Gastroesophageal sphincter (tissue), 4 donors: ENCODE data around the gene ARSJ. TPM values are rescaled to one million over a fixed set of nuclear protein-coding genes. Genes with fewer than 3 reads are reported as not detected.

Experiments used
- ATAC-seq: fragments of 150-250 bp; one replicate; pipeline ENCODE4 v1.9.1; 2016; ENCODE audit warnings: mild to moderate bottlenecking, moderate library complexity
- H3K27ac ChIP-seq, 4 donors: fragments of 200-600 bp; sonication (generic) in 3 of 4; 1 replicate in 3 of 4; 2 replicates in 1 of 4; pipeline ENCODE4 v1.5.1; 2016 to 2019
- H3K27me3 ChIP-seq: fragments of 200-600 bp; sonication (generic); one replicate; pipeline ENCODE4 v1.5.1; 2019
- H3K36me3 ChIP-seq, 2 donors: fragments of 200-600 bp; sonication (generic); one replicate each; pipeline ENCODE4 v1.5.1; 2019; ENCODE audit warnings: control low read depth in 1 of 2
- H3K4me1 ChIP-seq, 3 donors: fragments of 200-600 bp; sonication (generic); 1 replicate in 2 of 3; 2 replicates in 1 of 3; pipeline ENCODE4 v1.5.1; 2016 to 2019; ENCODE audit warnings: control low read depth in 2 of 3
- H3K4me3 ChIP-seq, 2 donors: fragments of 200-600 bp; sonication (generic); one replicate each; pipeline ENCODE4 v1.5.1; 2019; ENCODE audit warnings: mild to moderate bottlenecking in 1 of 2, moderate library complexity in 1 of 2
- H3K9me3 ChIP-seq, 3 donors: fragments of 200-600 bp; sonication (generic); one replicate each; pipeline ENCODE4 v1.5.1; 2017 to 2019; ENCODE audit warnings: control low read depth in 2 of 3
- EP300 ChIP-seq: sonication (generic); formaldehyde crosslinking; IDR thresholded peaks from one replicate; pipeline ENCODE4 v1.6.1; 2017; ENCODE audit warnings: antibody characterized with exemption, mild to moderate bottlenecking
- POLR2A ChIP-seq, 2 donors: fragments of 450-650 bp; IDR thresholded peaks; one replicate each; pipeline ENCODE4 v1.6.1; 2017; ENCODE audit warnings: antibody characterized with exemption in 2 of 2, mild to moderate bottlenecking in 2 of 2, moderate library complexity in 1 of 2
- POLR2AphosphoS5 ChIP-seq: sonication (generic); formaldehyde crosslinking; IDR thresholded peaks from one replicate; pipeline ENCODE4 v1.6.1; 2017; ENCODE audit warnings: antibody characterized with exemption
- WGBS, 2 donors: methylation state at CpG; one replicate each; pipeline ENCODE4 v1.1.5; 2018; ENCODE audit warnings: low coverage in 1 of 2; 5-methylcytosine and 5-hydroxymethylcytosine counted together
- total RNA-seq, 4 donors: library from RNA; depleted of rRNA; stranded (reverse); fragments of >200 nt; gene quantifications; one replicate each; pipeline ENCODE4 v1.1.0, GENCODE V29; 2016
- TF ChIP-seq, protein P1 (sequence below), 4 experiments: fragments of 200-600 bp in 2 of 4; fragments of 450-650 bp in 2 of 4; sonication (generic) in 1 of 4; IDR thresholded peaks; one replicate each; pipeline ENCODE4 v1.5.1; 2017 to 2019; ENCODE audit warnings: antibody characterized with exemption in 4 of 4, mild to moderate bottlenecking in 2 of 4, moderate library complexity in 2 of 4

Gene ARSJ
- total RNA-seq, 4 donors from 2014 or later, result 15.7 to 28.2 (median 22.8) TPM

DNA sequence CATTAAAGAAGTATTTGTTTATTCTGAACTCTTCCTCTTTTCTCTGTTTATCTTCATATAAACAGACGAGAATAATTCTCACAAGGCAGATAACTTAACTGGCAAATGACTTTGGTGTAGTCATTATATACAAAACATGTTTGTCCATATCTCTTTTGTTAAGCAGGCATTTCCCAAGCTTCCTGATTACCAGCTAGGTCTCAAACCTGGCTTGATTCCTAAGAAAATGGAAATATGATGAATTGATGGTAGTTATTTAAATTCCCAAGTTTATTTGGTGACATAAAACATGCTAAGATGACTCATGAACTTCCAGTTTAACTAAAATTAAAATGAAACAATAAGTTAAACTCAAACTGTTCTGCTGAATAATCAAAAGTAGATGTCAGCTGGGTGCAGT is 96.8 kb downstream of the ARSJ start:
- H3K27me3 ChIP-seq, result no peaks in the 10 kb centered on the region
- no peaks in the 10 kb centered on the region for H3K4me1 ChIP-seq
- no peak for TF ChIP-seq POLR2A (IDR thresholded peaks at IDR 0.05)
- TF ChIP-seq POLR2AphosphoS5, result no peak
- no peak for TF ChIP-seq EP300
- TF ChIP-seq, protein P1, sequence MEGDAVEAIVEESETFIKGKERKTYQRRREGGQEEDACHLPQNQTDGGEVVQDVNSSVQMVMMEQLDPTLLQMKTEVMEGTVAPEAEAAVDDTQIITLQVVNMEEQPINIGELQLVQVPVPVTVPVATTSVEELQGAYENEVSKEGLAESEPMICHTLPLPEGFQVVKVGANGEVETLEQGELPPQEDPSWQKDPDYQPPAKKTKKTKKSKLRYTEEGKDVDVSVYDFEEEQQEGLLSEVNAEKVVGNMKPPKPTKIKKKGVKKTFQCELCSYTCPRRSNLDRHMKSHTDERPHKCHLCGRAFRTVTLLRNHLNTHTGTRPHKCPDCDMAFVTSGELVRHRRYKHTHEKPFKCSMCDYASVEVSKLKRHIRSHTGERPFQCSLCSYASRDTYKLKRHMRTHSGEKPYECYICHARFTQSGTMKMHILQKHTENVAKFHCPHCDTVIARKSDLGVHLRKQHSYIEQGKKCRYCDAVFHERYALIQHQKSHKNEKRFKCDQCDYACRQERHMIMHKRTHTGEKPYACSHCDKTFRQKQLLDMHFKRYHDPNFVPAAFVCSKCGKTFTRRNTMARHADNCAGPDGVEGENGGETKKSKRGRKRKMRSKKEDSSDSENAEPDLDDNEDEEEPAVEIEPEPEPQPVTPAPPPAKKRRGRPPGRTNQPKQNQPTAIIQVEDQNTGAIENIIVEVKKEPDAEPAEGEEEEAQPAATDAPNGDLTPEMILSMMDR (IDR thresholded peaks at IDR 0.05), result no peak
- H3K27ac ChIP-seq, result no peak overlapping the region
- no peak overlapping the region for H3K4me3 ChIP-seq
- no peaks in the 10 kb centered on the region for H3K36me3 ChIP-seq
- ATAC-seq, result no peak
- H3K9me3 ChIP-seq, result no peaks in the 10 kb centered on the region
- WGBS, 2 donors, result 20% methylated on average over 1 of the region's 1 CpG; no CpG with 5 or more reads in 1 of the 2 donors

DNA sequence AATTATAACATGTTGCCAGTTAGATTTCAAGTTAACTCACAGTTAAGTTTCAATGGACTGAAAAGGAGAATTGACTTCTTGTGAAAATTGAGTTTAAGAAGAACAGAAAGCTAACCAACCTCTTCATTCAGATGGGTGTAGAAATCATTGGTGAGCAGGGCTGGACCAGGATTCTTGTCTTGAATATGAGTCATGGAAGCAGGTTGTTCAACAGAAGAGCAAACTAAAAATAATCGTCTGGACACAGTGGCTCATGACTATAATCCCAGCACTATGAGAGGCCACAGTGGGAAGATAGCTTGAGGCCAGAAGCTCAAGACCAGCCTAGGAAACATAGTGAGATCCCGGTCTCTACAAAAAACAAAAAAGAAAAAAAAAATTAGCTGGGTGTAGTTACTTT is 98.2 kb downstream of the ARSJ start:
- H3K9me3 ChIP-seq, result no peaks in the 10 kb centered on the region
- TF ChIP-seq POLR2A (IDR thresholded peaks at IDR 0.05), result no peak
- no peak for TF ChIP-seq EP300
- TF ChIP-seq POLR2AphosphoS5, result no peak
- TF ChIP-seq, protein P1 (IDR thresholded peaks at IDR 0.05), result no peak
- no peak for ATAC-seq
- no peaks in the 10 kb centered on the region for H3K27me3 ChIP-seq
- H3K27ac ChIP-seq, result no peak overlapping the region
- 79 to 100% methylated on average over 1 to 2 of the region's 2 CpGs for WGBS, 2 donors
- no peaks in the 10 kb centered on the region for H3K4me1 ChIP-seq
- H3K36me3 ChIP-seq, result no peaks in the 10 kb centered on the region
- H3K4me3 ChIP-seq, result no peak overlapping the region

DNA sequence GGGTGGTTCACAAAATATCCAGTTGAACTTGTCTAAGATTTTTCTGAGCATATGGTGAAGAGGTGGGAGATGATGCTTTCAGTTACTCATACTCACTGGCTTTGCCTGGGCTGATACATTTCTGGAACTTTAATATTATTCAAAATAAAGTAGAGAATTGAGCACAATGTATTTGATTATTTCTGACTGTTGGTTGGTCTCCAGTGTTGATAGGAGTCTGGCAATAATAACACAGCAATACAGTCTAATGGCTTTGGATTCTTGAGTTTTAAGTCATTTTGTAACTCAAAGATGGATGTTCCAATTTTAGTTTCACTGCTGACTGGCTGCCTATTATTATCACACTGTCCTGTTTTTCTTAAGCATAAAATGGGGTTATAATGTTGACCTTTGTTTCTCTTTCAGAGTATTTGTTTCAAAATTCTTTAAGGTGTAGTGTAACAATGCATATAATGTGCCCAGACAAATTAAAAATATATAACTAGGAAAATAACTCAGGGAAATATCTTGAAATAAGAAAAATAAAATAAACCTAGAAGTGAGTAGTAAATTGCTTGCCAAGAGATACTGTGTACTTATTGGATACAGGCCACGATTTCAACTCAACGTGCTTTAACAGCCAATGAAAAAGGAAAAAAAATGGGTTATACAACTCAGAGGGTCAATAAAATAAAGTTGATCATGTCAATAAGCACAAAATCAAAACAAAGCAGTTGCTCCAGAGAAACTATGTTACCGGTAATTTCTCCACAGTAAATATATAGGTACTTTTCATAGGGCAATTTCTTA is 99.0 kb downstream of the ARSJ start:
- no peaks in the 10 kb centered on the region for H3K9me3 ChIP-seq
- no peak for TF ChIP-seq EP300
- TF ChIP-seq, protein P1 (IDR thresholded peaks at IDR 0.05), result no peak
- no peak for TF ChIP-seq POLR2AphosphoS5
- TF ChIP-seq POLR2A (IDR thresholded peaks at IDR 0.05), result no peak
- no peaks in the 10 kb centered on the region for H3K27me3 ChIP-seq
- no peaks in the 10 kb centered on the region for H3K4me1 ChIP-seq
- no peaks in the 10 kb centered on the region for H3K36me3 ChIP-seq
- no peak for ATAC-seq
- no peak overlapping the region for H3K4me3 ChIP-seq
- WGBS, 2 donors, result 34 to 48% methylated on average over 3 of the region's 3 CpGs
- H3K27ac ChIP-seq, result no peak overlapping the region

DNA sequence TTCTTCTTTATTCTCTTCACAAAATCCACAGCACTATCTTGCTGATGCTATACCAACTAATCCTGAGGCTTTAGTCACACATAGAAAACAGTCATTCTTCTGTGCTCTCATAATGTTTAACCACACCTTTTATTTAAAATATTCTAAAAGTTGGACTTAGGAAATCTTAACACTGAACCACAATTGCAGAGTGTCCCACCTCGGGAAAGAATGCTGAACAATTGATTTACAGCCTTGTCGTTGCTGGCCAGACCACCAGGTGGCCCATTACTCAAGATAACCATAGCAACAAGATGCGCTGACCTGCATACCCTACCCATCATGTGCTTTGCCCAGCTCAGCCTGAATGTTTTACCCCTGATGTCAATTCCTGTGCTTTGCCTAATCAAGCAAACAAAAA is 100.8 kb downstream of the ARSJ start:
- Histone ChIP-seq H3K9me3 (no peaks in the 10 kb centered on the region), H3K27ac (no peak overlapping the region), H3K4me3 (no peak overlapping the region), H3K4me1 (no peaks in the 10 kb centered on the region), H3K27me3 (no peaks in the 10 kb centered on the region), H3K36me3 (no peaks in the 10 kb centered on the region)
- no peak for ATAC-seq
- no peak for TF ChIP-seq POLR2AphosphoS5
- no peak for TF ChIP-seq EP300
- no peak for TF ChIP-seq POLR2A (IDR thresholded peaks at IDR 0.05)
- TF ChIP-seq, protein P1 (IDR thresholded peaks at IDR 0.05), result peak in 1 of 4 experiments; percentile 13
- WGBS, 2 donors, result 44 to 46% methylated on average over 3 of the region's 3 CpGs

DNA sequence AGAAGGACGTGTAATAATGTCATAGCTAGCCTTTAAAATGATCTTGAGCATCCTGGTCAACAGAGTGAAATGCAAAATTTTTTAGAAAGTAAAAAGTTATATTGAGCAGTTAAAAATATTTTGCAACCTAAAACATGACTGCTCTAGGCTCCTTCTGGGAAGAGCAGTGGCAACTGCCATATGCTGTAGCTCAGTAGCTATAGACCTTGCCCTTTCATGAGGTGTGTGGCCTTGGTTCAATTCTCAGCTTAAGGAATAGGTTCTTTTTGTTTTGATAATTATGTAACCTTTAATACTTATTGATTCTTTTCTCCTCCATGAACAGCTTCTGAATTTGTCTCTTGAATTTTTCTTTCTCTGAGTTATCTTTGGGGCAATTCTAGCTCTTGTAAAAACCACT is 105.0 kb downstream of the ARSJ start:
- Histone ChIP-seq H3K36me3 (no peaks in the 10 kb centered on the region), H3K9me3 (no peaks in the 10 kb centered on the region), H3K4me1 (no peaks in the 10 kb centered on the region), H3K4me3 (no peak overlapping the region), H3K27ac (no peak overlapping the region), H3K27me3 (no peaks in the 10 kb centered on the region)
- ATAC-seq, result no peak
- 83 to 89% methylated on average over 1 of the region's 1 CpG for WGBS, 2 donors
- TF ChIP-seq POLR2AphosphoS5 (no peak), POLR2A (IDR thresholded peaks at IDR 0.05) (no peak), EP300 (no peak)
- TF ChIP-seq, protein P1 (IDR thresholded peaks at IDR 0.05), result no peak
